Epithelial cell of proximal tubule (primary cell): ENCODE results near the gene RASA3. TPM values are rescaled to one million over a fixed set of nuclear protein-coding genes. Genes with fewer than 3 reads are reported as not detected.
A peak's percentile ranks its signal among the peaks of the same experiment; 100 is the strongest.
"Not testable (repeated sequence)": the region's sequence is repeated elsewhere in the genome, so short reads cannot be mapped to it uniquely, and the experiment has no call there.

Source experiments
- DNase-seq: peaks from one replicate; pipeline ENCODE4 v3.0.0-alpha.2; 2011; ENCODE audit warnings: low read depth
- H3K4me3 ChIP-seq: 2 replicates; pipeline ENCODE4 v1.5.1; 2011; ENCODE audit warnings: low read depth, mild to moderate bottlenecking, low read length
- total RNA-seq: library from RNA; depleted of rRNA; stranded (reverse); fragments of >200 nt; gene quantifications from 2 replicates; pipeline ENCODE4 v1.2.3, GENCODE V29; 2015
- TF ChIP-seq, protein P1 (sequence below): conservative IDR thresholded peaks from 2 replicates; pipeline ENCODE4 v1.5.1; 2012; ENCODE audit warnings: low read depth, mild to moderate bottlenecking, low read length

Gene RASA3
- total RNA-seq, 1 donor from 2014 or later, result 25.7 TPM

DNA sequence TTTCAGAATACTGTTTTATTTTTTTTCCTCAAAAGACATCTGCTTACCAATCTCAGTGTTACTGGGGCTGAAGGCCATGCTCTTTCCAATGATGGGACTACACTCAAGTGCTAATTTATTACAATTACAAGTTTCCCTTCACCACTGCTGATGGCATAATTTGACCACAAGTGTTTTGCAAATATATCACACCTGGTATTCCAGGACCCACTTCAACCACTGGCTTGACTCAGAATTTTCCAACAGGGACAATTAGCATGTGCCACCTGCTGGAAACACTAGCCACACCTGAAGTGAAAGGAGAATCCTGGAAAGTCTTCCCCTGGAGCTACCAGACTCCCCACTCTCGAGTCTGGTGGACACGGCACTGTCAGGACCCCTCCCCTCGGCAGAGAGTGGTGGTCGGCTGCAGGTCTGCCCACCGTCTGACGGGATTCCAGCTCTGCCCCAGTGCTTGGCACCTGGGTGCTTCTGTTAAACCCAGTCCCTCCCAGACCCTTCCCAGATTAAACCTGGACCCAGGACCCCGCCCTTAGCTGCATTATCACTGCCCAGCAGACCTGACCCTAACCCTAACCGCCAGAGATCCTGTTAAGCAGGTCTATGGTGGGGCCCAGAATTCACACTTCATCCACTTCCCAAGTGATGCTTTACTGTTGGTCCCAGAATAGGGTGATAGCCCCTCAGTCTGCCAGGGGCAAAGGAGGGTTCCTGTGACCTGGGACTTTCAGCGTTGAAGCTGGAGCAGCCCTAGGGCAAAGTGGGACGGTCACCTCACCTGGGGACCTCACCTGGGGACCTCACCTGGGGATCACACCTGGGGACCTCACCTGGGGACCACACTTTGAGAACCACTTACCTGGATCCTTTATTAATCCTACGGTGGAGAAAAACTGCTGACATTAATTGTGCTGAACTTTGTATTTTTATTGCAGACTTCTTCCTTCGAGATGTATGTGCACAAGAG is 17.6 kb upstream of the RASA3 start:
- TF ChIP-seq, protein P1, sequence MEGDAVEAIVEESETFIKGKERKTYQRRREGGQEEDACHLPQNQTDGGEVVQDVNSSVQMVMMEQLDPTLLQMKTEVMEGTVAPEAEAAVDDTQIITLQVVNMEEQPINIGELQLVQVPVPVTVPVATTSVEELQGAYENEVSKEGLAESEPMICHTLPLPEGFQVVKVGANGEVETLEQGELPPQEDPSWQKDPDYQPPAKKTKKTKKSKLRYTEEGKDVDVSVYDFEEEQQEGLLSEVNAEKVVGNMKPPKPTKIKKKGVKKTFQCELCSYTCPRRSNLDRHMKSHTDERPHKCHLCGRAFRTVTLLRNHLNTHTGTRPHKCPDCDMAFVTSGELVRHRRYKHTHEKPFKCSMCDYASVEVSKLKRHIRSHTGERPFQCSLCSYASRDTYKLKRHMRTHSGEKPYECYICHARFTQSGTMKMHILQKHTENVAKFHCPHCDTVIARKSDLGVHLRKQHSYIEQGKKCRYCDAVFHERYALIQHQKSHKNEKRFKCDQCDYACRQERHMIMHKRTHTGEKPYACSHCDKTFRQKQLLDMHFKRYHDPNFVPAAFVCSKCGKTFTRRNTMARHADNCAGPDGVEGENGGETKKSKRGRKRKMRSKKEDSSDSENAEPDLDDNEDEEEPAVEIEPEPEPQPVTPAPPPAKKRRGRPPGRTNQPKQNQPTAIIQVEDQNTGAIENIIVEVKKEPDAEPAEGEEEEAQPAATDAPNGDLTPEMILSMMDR, result peak; percentile 4
- DNase-seq, result no peak
- no peak overlapping the region for H3K4me3 ChIP-seq

DNA sequence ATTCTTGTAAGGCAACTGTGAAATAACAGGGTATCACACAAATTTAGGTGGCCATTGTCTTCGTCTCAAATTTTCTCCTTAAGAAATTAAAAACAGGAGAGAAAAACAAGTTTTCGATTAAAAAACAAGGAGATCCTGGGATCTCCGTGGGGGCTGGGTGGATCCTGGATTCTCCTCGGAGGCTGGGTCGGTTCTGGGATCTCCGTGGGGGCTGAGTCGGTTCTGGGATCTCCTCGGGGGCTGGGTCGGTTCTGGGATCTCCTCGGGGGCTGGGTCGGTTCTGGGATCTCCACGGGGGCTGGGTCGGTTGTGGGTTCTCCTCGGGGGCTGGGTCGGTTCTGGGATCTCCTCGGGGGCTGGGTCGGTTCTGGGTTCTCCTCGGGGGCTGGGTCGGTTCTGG is 16.5 kb upstream of the RASA3 start:
- DNase-seq, H3K4me3 ChIP-seq: not testable (repeated sequence)

DNA sequence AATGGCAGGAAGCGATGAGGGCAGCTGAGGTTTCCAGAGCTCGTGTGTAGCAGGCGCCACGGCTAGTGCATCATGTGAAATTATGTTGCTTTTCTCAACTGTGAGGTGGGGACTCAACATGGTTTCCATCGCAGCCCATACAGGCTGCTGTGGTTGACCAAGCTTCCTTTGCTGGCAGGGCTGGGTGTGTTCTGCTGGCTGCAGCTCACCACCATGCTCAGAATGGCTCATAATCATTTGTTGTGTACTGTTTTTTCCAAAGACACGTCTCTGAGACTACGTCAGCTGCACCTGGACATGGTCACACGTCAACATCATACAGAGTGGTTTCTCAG is 16.1 kb upstream of the RASA3 start:
- no peak overlapping the region for H3K4me3 ChIP-seq
- TF ChIP-seq, protein P1, result no peak
- DNase-seq, result no peak

DNA sequence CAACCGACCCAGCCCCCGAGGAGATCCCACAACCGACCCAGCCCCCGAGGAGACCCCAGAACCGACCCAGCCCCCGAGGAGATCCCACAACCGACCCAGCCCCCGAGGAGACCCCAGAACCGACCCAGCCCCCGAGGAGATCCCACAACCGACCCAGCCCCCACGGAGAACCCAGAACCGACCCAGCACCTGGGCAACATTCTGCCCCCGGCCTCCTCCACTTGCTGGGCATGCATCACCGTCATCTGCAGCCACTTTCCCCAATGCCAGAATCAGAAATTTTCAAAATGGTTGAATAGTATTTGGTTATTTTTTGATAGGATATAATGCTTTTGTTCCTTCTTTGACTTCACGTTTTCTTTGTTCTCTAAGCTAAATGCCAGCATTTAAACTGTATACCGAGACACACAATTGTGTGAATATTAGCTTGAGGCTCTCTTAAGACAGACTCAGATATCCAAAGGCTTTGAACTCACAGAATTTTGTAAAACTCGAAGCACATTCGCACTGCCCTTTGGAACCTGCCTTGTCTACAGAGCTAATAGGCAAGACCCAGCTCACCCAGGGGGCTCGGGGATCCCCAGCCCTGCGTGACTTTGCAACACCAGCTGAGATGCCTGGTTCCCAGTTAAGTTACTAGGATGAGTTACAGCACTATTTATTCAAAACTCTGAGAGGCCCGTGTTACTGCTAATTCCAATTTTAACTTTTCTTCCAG is 15.5 kb upstream of the RASA3 start:
- TF ChIP-seq, protein P1, result no peak
- no peak for DNase-seq
- no peak overlapping the region for H3K4me3 ChIP-seq

DNA sequence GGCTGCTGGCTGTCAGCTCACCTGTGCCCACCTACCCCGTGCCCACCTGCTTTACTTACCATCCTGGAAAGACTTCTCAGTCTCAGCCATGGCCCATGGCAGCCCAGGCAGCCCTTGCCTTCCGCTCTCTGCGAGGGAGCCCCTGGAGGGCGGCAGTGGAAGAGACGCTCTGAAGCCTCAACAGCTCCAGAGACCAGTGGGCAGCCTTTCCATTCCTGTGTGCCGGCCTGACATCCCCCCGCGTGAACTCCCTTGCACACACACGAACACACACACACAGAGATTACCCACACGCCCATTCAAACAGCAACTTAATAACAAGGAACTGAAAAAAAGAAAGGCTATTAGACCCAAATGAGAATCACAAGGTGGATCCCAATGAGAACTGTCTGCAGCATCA is 14.2 kb upstream of the RASA3 start:
- H3K4me3 ChIP-seq, result no peak overlapping the region
- TF ChIP-seq, protein P1, result no peak
- DNase-seq, result no peak

DNA sequence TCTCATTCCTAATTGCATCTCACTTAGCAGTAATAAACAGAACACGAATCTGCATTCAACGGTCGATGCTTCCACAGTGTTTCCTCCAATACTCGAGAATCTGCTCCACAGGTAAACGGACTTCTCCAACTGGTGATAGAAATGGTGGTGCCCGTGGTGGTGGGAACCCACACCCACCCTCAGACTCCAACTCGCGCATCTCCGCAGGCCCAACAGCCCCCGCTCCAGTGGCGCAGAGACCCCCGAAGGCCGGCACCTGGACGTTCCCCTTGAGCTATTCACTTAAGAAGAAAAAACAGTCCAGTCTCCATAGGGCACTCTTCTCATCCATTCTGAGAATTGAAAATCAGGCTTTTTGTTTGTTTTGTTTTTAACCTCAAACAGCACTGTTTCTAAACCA is 13.8 kb upstream of the RASA3 start:
- no peak overlapping the region for H3K4me3 ChIP-seq
- DNase-seq, result no peak
- TF ChIP-seq, protein P1, result no peak

DNA sequence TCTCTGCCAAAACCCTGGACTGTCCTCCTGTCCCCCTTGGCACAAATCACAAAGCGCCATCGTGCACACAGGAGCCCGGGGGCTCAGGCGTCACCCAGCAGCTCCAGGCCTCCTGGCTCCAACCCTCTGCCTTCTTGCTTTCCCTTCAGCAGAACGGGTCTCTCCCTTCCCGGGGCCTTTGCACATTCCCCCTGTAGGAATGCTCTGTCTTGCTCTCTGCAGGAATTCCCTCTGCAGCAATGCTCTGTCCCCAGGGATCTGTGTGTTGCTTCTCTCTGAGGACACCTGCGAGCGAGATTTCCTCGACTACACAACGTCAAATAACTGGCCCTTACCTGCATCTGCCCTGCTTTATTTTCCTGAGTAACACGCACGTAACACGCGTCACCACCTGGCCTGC is 13.3 kb upstream of the RASA3 start:
- no peak overlapping the region for H3K4me3 ChIP-seq
- TF ChIP-seq, protein P1, result no peak
- no peak for DNase-seq
